H1 (cell line): Measurements from ENCODE around the gene CSRP3. TPM values are rescaled to one million over a fixed set of nuclear protein-coding genes. Genes with fewer than 3 reads are reported as not detected.

Experiments
- CTCF ChIA-PET: fragments of 300-600 bp; sonication (Branson Sonifier 250); formaldehyde crosslinking; loops from one replicate; lab custom pipeline; 2021; ENCODE audit not compliant: partially characterized antibody; lab: Charles Lee
- POLR2A ChIA-PET: fragments of 300-600 bp; sonication (Branson Sonifier 250); formaldehyde crosslinking; loops from one replicate; lab custom pipeline; 2021; ENCODE audit warnings: inconsistent platforms; ENCODE audit not compliant: partially characterized antibody; lab: Charles Lee
- DNase-seq, 2 experiments: peaks; one replicate each; pipeline versions ENCODE4 v3.0.0 to v3.0.0-alpha.2; 2010 to 2022; ENCODE audit warnings: low spot score in 2 of 2, low read depth in 1 of 2, mixed read lengths in 1 of 2
- FAIRE-seq: peaks from 2 replicates; lab custom pipeline; 2011; peaks lifted over from hg19 to GRCh38; lab: Jason Lieb, UNC
- H2AFZ ChIP-seq: 2 replicates; pipeline ENCODE4 v1.8.1; 2012; ENCODE audit warnings: low read length, inconsistent platforms
- H2AK5ac ChIP-seq: 2 replicates; pipeline ENCODE4 v1.6.1; 2013; ENCODE audit warnings: low read depth, low read length
- H2BK120ac ChIP-seq: replicated peaks from 2 replicates; pipeline ENCODE3; 2013; ENCODE audit warnings: low read depth, low read length, inconsistent platforms
- H2BK12ac ChIP-seq: 2 replicates; pipeline ENCODE4 v1.6.1; 2013; ENCODE audit warnings: low read depth, low read length
- H2BK15ac ChIP-seq: 2 replicates; pipeline ENCODE4 v1.6.1; 2013; ENCODE audit warnings: low read length
- H2BK20ac ChIP-seq: 2 replicates; pipeline ENCODE4 v1.6.1; 2013; ENCODE audit warnings: low read length
- H2BK5ac ChIP-seq: 2 replicates; pipeline ENCODE4 v1.6.1; 2013; ENCODE audit warnings: low read depth, low read length
- H3K14ac ChIP-seq: 2 replicates; pipeline ENCODE4 v1.6.1; 2013; ENCODE audit warnings: inconsistent platforms; ENCODE audit not compliant: insufficient read length
- H3K18ac ChIP-seq: 2 replicates; pipeline ENCODE4 v1.6.1; 2013; ENCODE audit warnings: low read length; ENCODE audit errors: extremely low read depth
- H3K23ac ChIP-seq: 2 replicates; pipeline ENCODE4 v1.6.1; 2013; ENCODE audit warnings: inconsistent platforms; ENCODE audit not compliant: insufficient read length
- H3K23me2 ChIP-seq: 2 replicates; pipeline ENCODE4 v1.6.1; 2013; ENCODE audit warnings: low read depth, low read length
- H3K27ac ChIP-seq: 2 replicates; pipeline ENCODE4 v1.6.1; 2011; ENCODE audit warnings: low read depth, low read length, inconsistent platforms
- H3K27me3 ChIP-seq, 4 experiments: replicated peaks in 1 of 4; 1 replicate in 1 of 4; 2 replicates in 3 of 4; pipeline versions ENCODE4 v1.6.1 to v1.8.1; 2011 to 2013; ENCODE audit warnings: low read length in 3 of 4, mild to moderate bottlenecking in 3 of 4, inconsistent platforms in 2 of 4, mixed read lengths in 2 of 4, moderate library complexity in 1 of 4; ENCODE audit not compliant: control insufficient read depth in 3 of 4, insufficient read depth in 3 of 4; ENCODE audit errors: extremely low read depth in 1 of 4
- H3K36me3 ChIP-seq, 4 experiments: 2 replicates each; pipeline versions ENCODE4 v1.6.1 to v1.8.1; 2011 to 2013; ENCODE audit warnings: mild to moderate bottlenecking in 4 of 4, low read length in 3 of 4, moderate library complexity in 2 of 4, control low read depth in 1 of 4, inconsistent platforms in 1 of 4; ENCODE audit not compliant: insufficient read depth in 4 of 4, control insufficient read depth in 2 of 4
- H3K4ac ChIP-seq: replicated peaks from 2 replicates; pipeline ENCODE3; 2013; ENCODE audit warnings: low read length, low read depth, mixed read lengths, inconsistent platforms; ENCODE audit not compliant: insufficient read length
- H3K4me1 ChIP-seq, 4 experiments: replicated peaks in 1 of 4; 1 replicate in 1 of 4; 2 replicates in 3 of 4; pipeline versions ENCODE4 v1.6.1 to v1.8.1; 2011 to 2013; ENCODE audit warnings: low read length in 3 of 4, inconsistent platforms in 2 of 4, mixed read lengths in 1 of 4; ENCODE audit not compliant: insufficient read depth in 4 of 4, control insufficient read depth in 3 of 4
- H3K4me2 ChIP-seq, 2 experiments: 2 replicates each; pipeline versions ENCODE4 v1.6.1 to v1.8.1; 2011 to 2013; ENCODE audit warnings: low read depth in 2 of 2, low read length in 2 of 2, control low read depth in 1 of 2, inconsistent platforms in 1 of 2, mild to moderate bottlenecking in 1 of 2; ENCODE audit not compliant: insufficient read depth in 1 of 2
- H3K4me3 ChIP-seq, 4 experiments: fragments of 200-600, 300-600 bp in 1 of 4; sonication (generic), shearing (Covaris generic), sonication (Bioruptor Twin) in 1 of 4; 2 replicates each; pipeline versions ENCODE4 v1.5.1 to v1.8.1; 2011 to 2016; ENCODE audit warnings: low read length in 4 of 4, low read depth in 3 of 4, control low read depth in 2 of 4, inconsistent platforms in 2 of 4, mild to moderate bottlenecking in 2 of 4, mixed read lengths in 1 of 4, moderate library complexity in 1 of 4; ENCODE audit not compliant: insufficient read depth in 2 of 4; ENCODE audit errors: extremely low read depth in 1 of 4
- H3K56ac ChIP-seq: replicated peaks from 2 replicates; pipeline ENCODE3; 2013; ENCODE audit warnings: low read depth, mild to moderate bottlenecking, mixed read lengths, low read length, inconsistent platforms; ENCODE audit not compliant: insufficient read length
- H3K79me1 ChIP-seq: 2 replicates; pipeline ENCODE4 v1.6.1; 2013; ENCODE audit warnings: low read depth, low read length, control low read depth
- H3K79me2 ChIP-seq, 2 experiments: 2 replicates each; pipeline versions ENCODE4 v1.6.1 to v1.8.1; 2012 to 2013; ENCODE audit warnings: low read length in 2 of 2, mild to moderate bottlenecking in 2 of 2, inconsistent platforms in 1 of 2; ENCODE audit not compliant: insufficient read depth in 2 of 2, control insufficient read depth in 1 of 2
- H3K9ac ChIP-seq, 4 experiments: replicated peaks in 1 of 4; 1 replicate in 1 of 4; 2 replicates in 3 of 4; pipeline versions ENCODE4 v1.6.1 to v1.8.1; 2011 to 2013; ENCODE audit warnings: low read depth in 3 of 4, low read length in 3 of 4, control low read depth in 2 of 4, mild to moderate bottlenecking in 2 of 4, moderate library complexity in 2 of 4, inconsistent platforms in 1 of 4; ENCODE audit errors: extremely low read depth in 1 of 4
- H3K9me3 ChIP-seq, 2 experiments: 2 replicates each; pipeline versions ENCODE4 v1.6.1 to v1.8.1; 2012 to 2013; ENCODE audit warnings: mild to moderate bottlenecking in 2 of 2, moderate library complexity in 2 of 2, control low read depth in 1 of 2, inconsistent platforms in 1 of 2, low read depth in 1 of 2, low read length in 1 of 2, mixed read lengths in 1 of 2; ENCODE audit not compliant: insufficient read depth in 2 of 2
- H4K20me1 ChIP-seq, 2 experiments: replicated peaks in 1 of 2; 2 replicates each; pipeline versions ENCODE3 to v1.8.1; 2011 to 2013; ENCODE audit warnings: inconsistent platforms in 2 of 2, low read length in 2 of 2, mild to moderate bottlenecking in 1 of 2; ENCODE audit not compliant: insufficient read depth in 2 of 2, control insufficient read depth in 1 of 2
- H4K5ac ChIP-seq: 2 replicates; pipeline ENCODE4 v1.6.1; 2013; ENCODE audit warnings: low read length, low read depth, mixed read lengths, inconsistent platforms; ENCODE audit not compliant: insufficient read length
- H4K8ac ChIP-seq: 2 replicates; pipeline ENCODE4 v1.8.0; 2013; ENCODE audit warnings: mild to moderate bottlenecking, moderate library complexity, low read length, inconsistent platforms; ENCODE audit not compliant: insufficient read depth; ENCODE audit errors: extremely low read depth
- H4K91ac ChIP-seq: replicated peaks from 2 replicates; pipeline ENCODE3; 2013; ENCODE audit warnings: low read length, mixed read lengths, inconsistent platforms; ENCODE audit not compliant: insufficient read length
- BRCA1 ChIP-seq: IDR thresholded peaks from 2 replicates; pipeline ENCODE4 v1.6.1; 2012; ENCODE audit warnings: low read depth, low read length, improper control_type of control experiment
- CBX5 ChIP-seq: fragments of 300-800, 300-1000 bp; sonication (generic); IDR thresholded peaks from 2 replicates; pipeline ENCODE4 v1.7.1; 2016; ENCODE audit warnings: antibody characterized with exemption, low read length, low read depth
- CEBPB ChIP-seq: IDR thresholded peaks from 2 replicates; pipeline ENCODE4 v1.6.1; 2012; ENCODE audit warnings: low read depth, low read length
- CHD2 ChIP-seq: IDR thresholded peaks from 2 replicates; pipeline ENCODE4 v1.6.1; 2012; ENCODE audit warnings: low read length, improper control_type of control experiment
- EGR1 ChIP-seq: IDR thresholded peaks from 2 replicates; pipeline ENCODE4 v1.6.1; 2011; ENCODE audit warnings: low read depth, low read length, borderline replicate concordance
- HDAC2 ChIP-seq, 2 experiments: fragments of 300-600 bp in 1 of 2; sonication (generic) in 1 of 2; IDR thresholded peaks; 2 replicates each; pipeline ENCODE4 v1.6.1; 2011 to 2012; ENCODE audit warnings: low read depth in 2 of 2, low read length in 2 of 2, mild to moderate bottlenecking in 2 of 2, moderate library complexity in 2 of 2, borderline replicate concordance in 1 of 2, inconsistent platforms in 1 of 2
- RBBP5 ChIP-seq: IDR thresholded peaks from 2 replicates; pipeline ENCODE4 v1.7.1; 2012; ENCODE audit warnings: low read depth, mild to moderate bottlenecking, inconsistent platforms, low read length, moderate library complexity, borderline replicate concordance
- RNF2 ChIP-seq: fragments of 200-900, 300-1000 bp; sonication (generic); IDR thresholded peaks from 2 replicates; pipeline ENCODE4 v1.7.1; 2016; ENCODE audit warnings: borderline replicate concordance, low read depth, mild to moderate bottlenecking, antibody characterized with exemption, low read length; ENCODE audit not compliant: poor library complexity, severe bottlenecking; ENCODE audit errors: missing control alignments
- SUZ12 ChIP-seq: fragments of 200-600 bp; sonication (generic); IDR thresholded peaks from 2 replicates; pipeline ENCODE4 v1.6.1; 2012; ENCODE audit warnings: mild to moderate bottlenecking, inconsistent platforms, low read length, moderate library complexity, mixed read lengths
- TBP ChIP-seq: IDR thresholded peaks from 2 replicates; pipeline ENCODE4 v1.6.1; 2011; ENCODE audit warnings: low read depth, low read length, improper control_type of control experiment
- USF2 ChIP-seq: IDR thresholded peaks from 2 replicates; pipeline ENCODE4 v1.6.1; 2011; ENCODE audit warnings: low read length, improper control_type of control experiment
- WGBS, 2 experiments: shearing (Covaris generic) in 1 of 2; methylation state at CpG; one replicate each; pipeline versions ENCODE4 v1.1.6 to v1.1.7; 2013 to 2015; ENCODE audit warnings: low lambda C conversion rate in 2 of 2, mixed read lengths in 2 of 2, inconsistent platforms in 1 of 2, low coverage in 1 of 2, missing lambda C conversion rate in 1 of 2; ENCODE audit not compliant: insufficient replicate concordance in 2 of 2, insufficient coverage in 1 of 2, insufficient read length in 1 of 2; ENCODE audit errors: extremely low coverage in 1 of 2, missing lambda C conversion rate in 1 of 2; 5-methylcytosine and 5-hydroxymethylcytosine counted together
- polyA plus RNA-seq, 7 experiments: library from polyadenylated mRNA; depleted of rRNA in 3 of 7; stranded (reverse) in 5 of 7; unstranded in 2 of 7; fragments of >200 nt in 5 of 7; fragments of 200-250 nt in 2 of 7; gene quantifications; 1 replicate in 5 of 7; 2 replicates in 1 of 7; 4 replicates in 1 of 7; pipeline versions ENCODE4 v1.2.1 to v1.2.3, GENCODE V29; 2011 to 2013; ENCODE audit warnings: missing spikeins in 2 of 7, mixed read lengths in 2 of 7
- total RNA-seq: library from RNA; stranded (reverse); fragmentation: NEBNext Ultra II Directional; extraction: Animal tissue kit (Norgen Biotek cat#: 25700); gene quantifications from 2 replicates; pipeline ENCODE4 v1.2.1, GENCODE V29; 2021
- TF ChIP-seq, protein P1 (sequence below): IDR thresholded peaks from 2 replicates; pipeline ENCODE4 v1.6.1; 2011; ENCODE audit warnings: low read depth, mild to moderate bottlenecking, low read length; ENCODE audit not compliant: insufficient read depth

CSRP3 gene
- total and polyA plus RNA-seq, 2 of the 8 experiments (the other 6 are each of a cell fraction or from before 2014, with no cell fraction given): not detected

DNA sequence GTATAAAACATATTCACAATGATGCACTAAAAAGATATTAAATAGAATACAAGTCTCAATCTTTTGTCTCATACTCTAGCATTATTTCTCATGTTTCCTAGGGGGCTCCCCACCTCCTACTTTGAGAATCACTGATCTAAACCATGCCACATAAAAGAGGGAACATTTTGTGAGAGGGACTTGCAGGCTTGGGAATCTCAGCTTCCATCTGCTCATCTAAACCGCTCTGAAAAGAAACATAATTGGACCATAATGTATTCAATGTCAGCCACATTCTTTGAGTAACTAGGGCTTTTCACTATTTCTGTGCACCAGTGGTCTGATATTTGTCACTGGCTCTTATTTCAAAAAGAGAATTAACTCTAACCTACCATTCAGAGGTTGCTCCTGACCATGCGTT is 6.4 kb upstream of the CSRP3 start:
- H4K5ac ChIP-seq: no peak overlapping the region
- no peak overlapping the region for H2AFZ ChIP-seq
- no peak overlapping the region for H3K23ac ChIP-seq
- ChIA-PET POLR2A (interaction anchor here (1.2 kb wide), 1 partner anchor 9 kb away, joined by 3 read pairs; no protein-coding TSS in a partner anchor), CTCF (interaction anchor here (0.6 to 1.2 kb wide), 2 partner anchors 131 to 1531 kb away, joined by 3 read pairs; no protein-coding TSS in a partner anchor)
- no peaks in the 10 kb centered on the region for H3K79me1 ChIP-seq
- DNase-seq (no peak), FAIRE-seq (no peak)
- no peak overlapping the region for H2BK5ac ChIP-seq
- 0 out of 2 replicates have a peak, but pooled peaks cover 3% of the 10 kb centered on the region for H3K23me2 ChIP-seq
- no peak overlapping the region for H3K4me2 ChIP-seq
- H3K4ac ChIP-seq: no peak overlapping the region
- H3K9me3 ChIP-seq: no peaks in the 10 kb centered on the region
- H3K4me3 ChIP-seq: no peak overlapping the region
- H2AK5ac ChIP-seq: no peak overlapping the region
- H3K36me3 ChIP-seq: no peaks in the 10 kb centered on the region
- H3K18ac ChIP-seq: no peak overlapping the region
- H3K4me1 ChIP-seq: peaks cover 0 to 5% (median 2%) of the 10 kb centered on the region in 4 experiments; a peak in 3 of 7 replicates
- no peak overlapping the region for H3K9ac ChIP-seq
- H3K27ac ChIP-seq: no peak overlapping the region
- no peaks in the 10 kb centered on the region for H4K20me1 ChIP-seq
- H3K79me2 ChIP-seq: no peaks in the 10 kb centered on the region
- no peak overlapping the region for H3K56ac ChIP-seq
- H2BK15ac ChIP-seq: no peak overlapping the region
- H4K8ac ChIP-seq: no peak overlapping the region
- no peak overlapping the region for H2BK20ac ChIP-seq
- no peaks in the 10 kb centered on the region for H3K27me3 ChIP-seq
- H2BK120ac ChIP-seq: no peak overlapping the region
- no peak overlapping the region for H2BK12ac ChIP-seq
- no peak overlapping the region for H4K91ac ChIP-seq
- WGBS, 2 experiments: 93% methylated on average over 2 of the region's 2 CpGs; no CpG with 5 or more reads in 1 of the 2 experiments
- H3K14ac ChIP-seq: no peak overlapping the region
- TF ChIP-seq CEBPB (no peak), EGR1 (no peak), BRCA1 (no peak), SUZ12 (no peak), RBBP5 (no peak), CBX5 (no peak), USF2 (no peak), TBP (no peak), CHD2 (no peak), HDAC2 (IDR thresholded peaks at IDR 0.05; ENCODE audit: borderline replicate concordance in 1 of 2, low read depth in 2 of 2, low read length in 2 of 2) (no peak), RNF2 (no peak)
- TF ChIP-seq, protein P1, sequence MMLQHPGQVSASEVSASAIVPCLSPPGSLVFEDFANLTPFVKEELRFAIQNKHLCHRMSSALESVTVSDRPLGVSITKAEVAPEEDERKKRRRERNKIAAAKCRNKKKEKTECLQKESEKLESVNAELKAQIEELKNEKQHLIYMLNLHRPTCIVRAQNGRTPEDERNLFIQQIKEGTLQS: no peak
